GM12878 (cell line): ENCODE measurements around the gene DLX1. TPM values are rescaled to one million over a fixed set of nuclear protein-coding genes. Genes with fewer than 3 reads are reported as not detected.
A peak's percentile ranks its signal among the peaks of the same experiment; 100 is the strongest.

Experiments
- ATAC-seq: fragments of 200-7000 bp; cut with Tn5 transposase; 3 replicates; pipeline ENCODE4 v1.9.1; 2020; ENCODE audit warnings: mild to moderate bottlenecking, moderate library complexity
- BruUV-seq: library from RNA; stranded (reverse); fragments of 400-500 nt; replicated peaks from 2 replicates; lab custom pipeline; 2021; lab: Mats Ljungman, UMichigan
- CTCF ChIA-PET: fragments of 300-600 bp; sonication (Branson Sonifier 250); formaldehyde crosslinking; extraction: SDS; loops from one replicate; lab custom pipeline; 2021; ENCODE audit warnings: inconsistent platforms; lab: Yijun Ruan, JAX
- POLR2A ChIA-PET: fragments of 350-600 bp; formaldehyde crosslinking; extraction: SDS; loops from one replicate; lab custom pipeline; 2021; ENCODE audit warnings: inconsistent platforms; lab: Charles Lee
- RAD21 ChIA-PET: fragments of 300-600 bp; sonication (Branson Sonifier 250); formaldehyde crosslinking; loops from one replicate; lab custom pipeline; 2023; ENCODE audit warnings: antibody characterized with exemption; ENCODE audit not compliant: unreplicated experiment; lab: Charles Lee
- SMC1A ChIA-PET: fragments of 300-600 bp; sonication (Branson Sonifier 250); formaldehyde crosslinking; loops from one replicate; lab custom pipeline; 2023; ENCODE audit not compliant: unreplicated experiment, uncharacterized antibody; lab: Charles Lee
- DNase-seq: peaks from one replicate; pipeline ENCODE4 v3.0.0-alpha.2; 2011; ENCODE audit warnings: low read depth, low spot score
- FAIRE-seq: peaks from 3 replicates; lab custom pipeline; 2011; peaks lifted over from hg19 to GRCh38; lab: Jason Lieb, UNC
- H2AFZ ChIP-seq: 2 replicates; pipeline ENCODE4 v1.6.0; 2011; ENCODE audit warnings: low read depth, low read length, control low read depth; ENCODE audit not compliant: control insufficient read depth
- H3K27ac ChIP-seq: 2 replicates; pipeline ENCODE4 v1.5.1; 2011; ENCODE audit warnings: control low read depth; ENCODE audit not compliant: control insufficient read depth, insufficient read depth
- H3K27me3 ChIP-seq, 2 experiments: replicated peaks in 1 of 2; 2 replicates each; pipeline versions ENCODE4 v1.6.0 to v1.6.1; 2011; ENCODE audit warnings: low read length in 1 of 2; ENCODE audit not compliant: control insufficient read depth in 2 of 2, insufficient read depth in 2 of 2
- H3K36me3 ChIP-seq, 2 experiments: 2 replicates each; pipeline ENCODE4 v1.5.1; 2011; ENCODE audit warnings: low read length in 1 of 2; ENCODE audit not compliant: control insufficient read depth in 2 of 2, insufficient read depth in 2 of 2
- H3K4me1 ChIP-seq: 2 replicates; pipeline ENCODE4 v1.6.1; 2011; ENCODE audit warnings: mild to moderate bottlenecking, low read length, moderate library complexity, mixed read lengths; ENCODE audit not compliant: control insufficient read depth, insufficient read depth
- H3K4me2 ChIP-seq: 2 replicates; pipeline ENCODE4 v1.6.0; 2011; ENCODE audit warnings: control low read depth; ENCODE audit not compliant: control insufficient read depth, insufficient read depth
- H3K4me3 ChIP-seq: fragments of 200-600 bp; sonication (generic); 2 replicates; pipeline ENCODE4 v1.5.1; 2016
- H3K79me2 ChIP-seq: 2 replicates; pipeline ENCODE4 v1.6.0; 2011; ENCODE audit warnings: low read length; ENCODE audit not compliant: control insufficient read depth, insufficient read depth
- H3K9ac ChIP-seq: 2 replicates; pipeline ENCODE4 v1.8.0; 2011; ENCODE audit warnings: low read length, control low read depth, mixed read lengths; ENCODE audit not compliant: control insufficient read depth, insufficient read depth
- H3K9me3 ChIP-seq: replicated peaks from 3 replicates; pipeline ENCODE4 v1.5.1; 2011; ENCODE audit warnings: mild to moderate bottlenecking, low read length; ENCODE audit not compliant: control insufficient read depth, insufficient read depth
- H4K20me1 ChIP-seq: 2 replicates; pipeline ENCODE4 v1.6.0; 2011; ENCODE audit not compliant: control insufficient read depth, insufficient read depth
- E2F8 ChIP-seq: fragments of 450-650 bp; IDR thresholded peaks from 2 replicates; pipeline ENCODE4 v1.6.1; 2018; ENCODE audit warnings: mild to moderate bottlenecking, low read depth, moderate library complexity; ENCODE audit not compliant: partially characterized antibody
- FOS ChIP-seq: IDR thresholded peaks from 3 replicates; pipeline ENCODE4 v1.6.1; 2011; ENCODE audit warnings: borderline replicate concordance; ENCODE audit not compliant: insufficient read length; ENCODE audit errors: extremely low read depth
- SMAD1 ChIP-seq: fragments of 450-650 bp; IDR thresholded peaks from 2 replicates; pipeline ENCODE4 v1.6.1; 2018; ENCODE audit warnings: mild to moderate bottlenecking, low read depth; ENCODE audit not compliant: partially characterized antibody
- SUZ12 ChIP-seq: fragments of 200-600 bp; sonication (generic); IDR thresholded peaks from one replicate; pipeline ENCODE4 v1.6.1; 2018; ENCODE audit warnings: antibody characterized with exemption, mild to moderate bottlenecking; ENCODE audit not compliant: unreplicated experiment
- ZNF274 ChIP-seq: IDR thresholded peaks from one replicate; pipeline ENCODE4 v1.8.0; 2011; ENCODE audit not compliant: insufficient read length, insufficient read depth
- ZNF592 ChIP-seq: fragments of 450-650 bp; IDR thresholded peaks from 2 replicates; pipeline ENCODE4 v1.6.1; 2017; ENCODE audit warnings: mild to moderate bottlenecking, moderate library complexity
- WGBS: methylation state at CpG from one replicate; pipeline ENCODE4 v1.1.6; 2016; ENCODE audit warnings: low lambda C conversion rate; ENCODE audit not compliant: insufficient replicate concordance, insufficient coverage; ENCODE audit errors: missing lambda C conversion rate; 5-methylcytosine and 5-hydroxymethylcytosine counted together
- in situ Hi-C: fragments of 300-500 bp; cut with MboI; formaldehyde crosslinking; loops from 9 replicates; pipeline ENCODE4 v1.14.3; 2018; ENCODE audit warnings: mixed read lengths
- intact Hi-C: fragments of 100-400 bp; cut with micrococcal nuclease; formaldehyde crosslinking; loops from one replicate; pipeline ENCODE4 v1.14.2; 2022; ENCODE audit not compliant: unreplicated experiment
- polyA plus RNA-seq, 11 experiments: library from polyadenylated mRNA; depleted of rRNA in 4 of 11; unstranded in 6 of 11; stranded (reverse) in 5 of 11; fragments of >200 nt; fragmentation: Nextera tagmentation in 4 of 11; fragmentation: Illumina TruSeq in 1 of 11; extraction: Ambion mirVana in 4 of 11; extraction: Trizol in 1 of 11; gene quantifications; 1 replicate in 1 of 11; 2 replicates in 10 of 11; pipeline versions ENCODE4 v1.2.1 to v1.2.3, GENCODE V29; 2011 to 2016; ENCODE audit warnings: inconsistent platforms in 2 of 11, missing spikeins in 2 of 11, low read depth in 1 of 11
- total RNA-seq, 4 experiments: library from RNA; depleted of rRNA in 3 of 4; stranded (reverse); fragments of >200 nt in 3 of 4; fragmentation: Illumina TruSeq in 1 of 4; extraction: Trizol in 1 of 4; gene quantifications; 2 replicates each; pipeline versions ENCODE4 v1.2.1 to v1.2.3, GENCODE V29; 2013 to 2021

Gene DLX1
- total and polyA plus RNA-seq, 10 of the 15 experiments (the other 5 are each of a cell fraction or from before 2014, with no cell fraction given), result 0.06 TPM; not detected in 9

- ChIA-PET CTCF (no interaction called here), RAD21 (interaction anchor here (0.5 kb wide), 1 partner anchor 391 kb away, joined by 3 read pairs; no protein-coding TSS in a partner anchor)
Observed at GRCh38 chr2:172094294-172095145, 9.2 kb downstream of the DLX1 start.

More at GRCh38 chr2:172094294-172095145, 9.2 kb downstream of the DLX1 start:
- TF ChIP-seq SUZ12 (no peak), ZNF274 (no peak), FOS (no peak), ZNF592 (no peak), SMAD1 (no peak), E2F8 (no peak)
- FAIRE-seq, result no peak
- H3K27me3 ChIP-seq, result peaks cover 33 to 56% of the 10 kb centered on the region in 2 experiments
- ChIA-PET SMC1A (no interaction called here), POLR2A (no interaction called here)
- peak overlapping the region; percentile 92 for H3K4me2 ChIP-seq
- no peak for DNase-seq
- ATAC-seq, result no peak
- H3K36me3 ChIP-seq, result no peaks in the 10 kb centered on the region
- peak overlapping the region; percentile 54 for H2AFZ ChIP-seq
- no peak overlapping the region; the same call in 1 of the 2 replicates for H3K9ac ChIP-seq
- no peaks in the 10 kb centered on the region for H3K79me2 ChIP-seq
- H3K9me3 ChIP-seq, result no peaks in the 10 kb centered on the region
- no peak overlapping the region for H3K27ac ChIP-seq
- H3K4me1 ChIP-seq, result peaks cover 25% of the 10 kb centered on the region
- peaks cover 6% of the 10 kb centered on the region; the same call in 1 of the 2 replicates for H4K20me1 ChIP-seq
- in situ Hi-C loops, result no loop called here
- no TSS peak for BruUV-seq
- 4% methylated on average over 58 of the region's 66 CpGs for WGBS
- intact Hi-C loops, result no loop called here
- H3K4me3 ChIP-seq, result peak overlapping the region; percentile 65
